MG63 (cell line): ENCODE results near the gene SLCO2B1. TPM values are rescaled to one million over a fixed set of nuclear protein-coding genes. Genes with fewer than 3 reads are reported as not detected.

ENCODE experiments used
- DNase-seq: peaks from one replicate; pipeline ENCODE4 v3.0.0-alpha.2; 2020
- H3K27me3 ChIP-seq: fragments of 250-450 bp; sonication (Bioruptor Pico); 2 replicates; pipeline ENCODE4 v1.5.1; 2020; ENCODE audit warnings: mild to moderate bottlenecking, moderate library complexity
- H3K36me3 ChIP-seq: fragments of 250-450 bp; sonication (Bioruptor Pico); 2 replicates; pipeline ENCODE4 v1.5.1; 2020; ENCODE audit warnings: mild to moderate bottlenecking, moderate library complexity
- H3K4me3 ChIP-seq: fragments of 250-450 bp; sonication (Bioruptor Pico); 2 replicates; pipeline ENCODE4 v1.5.1; 2020; ENCODE audit warnings: mild to moderate bottlenecking, moderate library complexity
- H3K9me3 ChIP-seq: fragments of 250-450 bp; sonication (Bioruptor Pico); 2 replicates; pipeline ENCODE4 v1.5.1; 2020; ENCODE audit warnings: mild to moderate bottlenecking, moderate library complexity
- total RNA-seq: library from RNA; depleted of rRNA; stranded (reverse); fragments of >200 nt; shearing (Covaris generic); gene quantifications from 2 replicates; pipeline ENCODE4 v1.2.3, GENCODE V29; 2014; ENCODE audit warnings: low replicate concordance; rRNA removed

The SLCO2B1 gene
- total RNA-seq, 1 experiment from 2014 or later = not detected

- Histone ChIP-seq H3K9me3 (no peaks in the 10 kb centered on the region), H3K4me3 (no peak overlapping the region), H3K36me3 (no peaks in the 10 kb centered on the region), H3K27me3 (peaks cover 31% of the 10 kb centered on the region)
- no peak for DNase-seq
These were observed 92.1 kb downstream of the SLCO2B1 start for GRCh38 chr11:75242722-75243600.

DNA sequence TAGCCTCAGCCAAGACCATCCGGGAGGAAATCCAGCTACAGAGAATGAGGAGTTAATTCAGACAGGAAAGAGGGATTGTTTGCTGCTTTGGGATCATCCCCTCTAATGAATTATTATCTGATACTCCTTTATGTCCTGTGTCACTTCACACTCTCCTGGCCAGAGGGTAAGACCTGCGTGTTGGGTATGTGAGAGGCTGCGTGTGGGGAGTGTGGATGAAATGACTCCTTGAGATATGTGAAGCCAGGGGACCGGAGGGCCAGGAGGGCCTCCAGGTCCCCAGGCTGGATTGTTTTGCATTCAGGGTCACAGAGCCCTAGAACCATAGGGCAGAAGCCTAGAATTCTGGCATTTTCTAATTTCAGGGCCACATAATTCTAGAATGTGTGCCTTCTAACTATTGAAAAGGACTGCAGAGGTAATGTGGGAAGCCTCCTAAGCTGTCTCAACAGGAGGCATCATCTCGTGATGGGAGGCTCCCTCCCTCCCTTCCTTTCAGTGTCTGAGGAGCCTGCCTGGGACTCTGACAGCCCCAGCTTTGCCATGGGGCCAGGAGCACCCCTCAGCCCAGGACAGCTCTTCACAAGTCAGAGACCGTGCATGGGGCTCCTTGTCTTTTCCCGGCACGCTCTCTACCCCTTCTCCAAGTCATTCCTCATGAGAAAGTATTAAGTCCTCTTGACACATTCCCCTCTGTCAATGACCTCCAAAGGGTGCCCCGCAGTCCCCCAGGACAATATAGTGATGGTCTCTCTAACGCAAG lies 93.3 kb downstream of the SLCO2B1 start:
- Histone ChIP-seq H3K27me3 (peaks cover 32% of the 10 kb centered on the region), H3K4me3 (no peak overlapping the region), H3K9me3 (no peaks in the 10 kb centered on the region), H3K36me3 (no peaks in the 10 kb centered on the region)
- no peak for DNase-seq

DNA sequence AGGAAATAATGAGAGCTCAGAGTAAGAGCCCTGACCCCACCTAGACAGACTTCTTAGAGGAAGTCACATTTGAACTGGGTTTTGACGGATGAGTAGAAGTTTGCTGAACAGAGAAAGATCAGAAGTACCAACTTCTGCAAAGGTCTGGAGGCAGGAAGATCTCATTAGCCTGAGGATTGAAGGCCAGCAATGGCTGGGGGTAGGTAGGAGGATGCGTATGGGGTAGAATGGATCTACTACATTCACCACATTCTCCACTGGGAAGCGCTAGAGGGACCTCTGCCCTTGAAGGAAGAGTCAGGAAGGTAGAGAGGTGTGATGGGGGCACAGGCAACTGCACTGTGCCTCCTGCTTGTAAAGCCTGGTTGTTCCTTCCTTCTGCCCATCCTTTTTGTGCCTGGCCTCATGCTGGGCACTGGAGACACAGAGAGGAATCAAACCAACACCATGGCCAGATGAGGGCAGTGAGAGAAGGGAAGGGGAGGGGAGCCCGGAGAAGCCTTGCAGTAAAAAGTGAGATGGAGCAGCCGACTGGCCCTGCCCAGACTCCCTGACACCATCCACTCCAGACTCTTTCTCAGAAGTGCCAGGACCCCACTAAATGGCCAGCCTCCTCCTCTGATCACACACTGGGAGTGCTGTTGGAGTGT lies 94.6 kb downstream of the SLCO2B1 start:
- DNase-seq = no peak
- H3K27me3 ChIP-seq = peaks cover 27% of the 10 kb centered on the region
- H3K9me3 ChIP-seq = no peaks in the 10 kb centered on the region
- H3K36me3 ChIP-seq = no peaks in the 10 kb centered on the region
- no peak overlapping the region for H3K4me3 ChIP-seq

DNA sequence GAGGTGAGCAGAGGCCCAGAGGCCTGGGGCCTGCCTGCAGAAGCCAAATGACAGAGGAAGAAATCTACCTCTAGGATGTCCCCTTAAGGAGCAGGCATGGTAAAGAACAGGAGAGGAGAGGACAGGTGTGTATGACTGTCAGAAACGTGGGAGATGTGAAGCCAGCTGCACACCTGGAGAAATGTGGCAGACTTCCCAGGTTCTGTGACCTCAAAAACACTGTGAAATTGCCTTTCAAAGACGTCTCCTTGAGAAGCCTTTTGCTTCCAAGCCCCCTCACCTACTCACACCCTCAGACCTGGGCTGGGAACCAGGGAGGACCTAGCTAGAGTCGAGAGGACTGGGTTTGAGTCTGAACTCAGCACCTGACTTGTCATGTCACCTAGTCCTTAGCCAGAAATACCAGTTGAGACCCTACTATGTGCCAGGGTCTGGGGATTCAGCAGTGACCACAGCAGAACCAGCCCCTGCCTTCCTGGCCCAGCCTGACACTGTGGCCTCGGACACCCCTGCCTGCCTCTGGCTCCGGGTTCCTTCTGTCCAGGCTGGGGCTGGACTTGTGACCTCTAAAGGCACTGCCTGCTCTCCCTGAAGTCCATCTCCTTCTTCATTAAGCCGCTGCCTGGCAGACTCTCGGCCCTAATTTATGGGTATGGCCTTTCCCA lies 95.2 kb downstream of the SLCO2B1 start:
- H3K27me3 ChIP-seq = peaks cover 24% of the 10 kb centered on the region
- H3K9me3 ChIP-seq = no peaks in the 10 kb centered on the region
- H3K36me3 ChIP-seq = no peaks in the 10 kb centered on the region
- no peak overlapping the region for H3K4me3 ChIP-seq
- DNase-seq = no peak

GRCh38 chr11:75246671-75247350 lies 95.9 kb downstream of the SLCO2B1 start:
- no peaks in the 10 kb centered on the region for H3K9me3 ChIP-seq
- no peak overlapping the region for H3K4me3 ChIP-seq
- no peaks in the 10 kb centered on the region for H3K36me3 ChIP-seq
- H3K27me3 ChIP-seq = peaks cover 26% of the 10 kb centered on the region
- DNase-seq = no peak

DNA sequence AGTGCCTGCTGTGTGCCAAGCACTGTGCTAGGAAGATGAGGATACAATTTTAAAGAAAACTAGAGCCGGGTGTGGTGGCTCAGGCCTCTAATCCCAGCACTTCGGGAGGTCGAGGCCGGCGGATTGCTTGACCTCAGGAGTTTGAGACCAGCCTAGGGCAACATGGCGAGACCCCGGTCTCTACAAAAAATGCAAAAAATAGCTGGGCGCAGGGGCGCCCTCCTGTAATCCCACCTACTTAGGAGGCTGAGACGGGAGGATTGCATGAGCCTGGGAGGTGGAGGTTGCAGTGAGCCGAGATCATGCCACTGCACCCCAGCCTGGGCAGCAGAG lies 98.0 kb downstream of the SLCO2B1 start:
- Histone ChIP-seq H3K4me3 (no peak overlapping the region), H3K27me3 (peaks cover 15% of the 10 kb centered on the region), H3K36me3 (no peaks in the 10 kb centered on the region), H3K9me3 (peaks cover 9% of the 10 kb centered on the region)
- DNase-seq = no peak

DNA sequence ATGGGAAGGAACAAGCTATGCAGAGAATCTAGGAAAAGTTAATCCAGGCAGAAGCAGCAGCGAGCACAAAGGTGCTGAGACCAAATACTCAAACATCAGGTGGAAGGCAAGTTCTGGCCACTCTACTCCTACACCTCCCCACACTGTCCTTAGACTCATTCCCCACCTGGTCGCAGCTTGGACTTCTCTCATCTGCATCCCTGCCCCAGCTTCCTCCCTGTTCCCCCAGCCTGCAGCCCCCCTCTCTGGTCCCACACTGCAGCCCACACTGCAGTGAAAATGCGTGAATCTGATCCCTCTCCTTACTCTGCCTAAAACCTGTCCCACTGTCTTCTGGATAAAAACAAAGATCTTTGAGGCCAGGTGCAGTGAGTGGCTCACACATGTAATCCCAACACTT lies 98.8 kb downstream of the SLCO2B1 start:
- peaks cover 15% of the 10 kb centered on the region for H3K9me3 ChIP-seq
- H3K27me3 ChIP-seq = peaks cover 9% of the 10 kb centered on the region

GRCh38 chr11:75254326-75254725 lies 103.4 kb downstream of the SLCO2B1 start:
- H3K36me3 ChIP-seq = no peaks in the 10 kb centered on the region
- no peak for DNase-seq
- peaks cover 15% of the 10 kb centered on the region for H3K9me3 ChIP-seq
- peaks cover 4% of the 10 kb centered on the region for H3K27me3 ChIP-seq
- no peak overlapping the region for H3K4me3 ChIP-seq

More for the DNA sequence above, 98.8 kb downstream of the SLCO2B1 start:
- Histone ChIP-seq H3K4me3 (no peak overlapping the region), H3K36me3 (no peaks in the 10 kb centered on the region)
- no peak for DNase-seq

Other genes with a start within 250 kb of the SLCO2B1 start
- 1.1 and 64.7 TPM in 2 replicates for gene XRRA1, start 202.0 kb upstream of the SLCO2B1 start, total RNA-seq
- gene SPCS2, start 201.8 kb upstream of the SLCO2B1 start, total RNA-seq = 15.6 and 17.1 TPM in 2 replicates
- 4.9 and 10.9 TPM in 2 replicates for gene NEU3, start 162.2 kb upstream of the SLCO2B1 start, total RNA-seq
- gene OR2AT4, start 54.2 kb upstream of the SLCO2B1 start, total RNA-seq = not detected in 2 replicates
- gene TPBGL, start 89.7 kb downstream of the SLCO2B1 start, total RNA-seq = not detected in 2 replicates
- gene ARRB1, start 200.6 kb downstream of the SLCO2B1 start, total RNA-seq = 8.0 and 17.2 TPM in 2 replicates
- 2,205 and 3,444 TPM in 2 replicates for gene RPS3, start 248.4 kb downstream of the SLCO2B1 start, total RNA-seq